ENCODE data around the gene NCOA6.

The NCOA6 gene

DNA sequence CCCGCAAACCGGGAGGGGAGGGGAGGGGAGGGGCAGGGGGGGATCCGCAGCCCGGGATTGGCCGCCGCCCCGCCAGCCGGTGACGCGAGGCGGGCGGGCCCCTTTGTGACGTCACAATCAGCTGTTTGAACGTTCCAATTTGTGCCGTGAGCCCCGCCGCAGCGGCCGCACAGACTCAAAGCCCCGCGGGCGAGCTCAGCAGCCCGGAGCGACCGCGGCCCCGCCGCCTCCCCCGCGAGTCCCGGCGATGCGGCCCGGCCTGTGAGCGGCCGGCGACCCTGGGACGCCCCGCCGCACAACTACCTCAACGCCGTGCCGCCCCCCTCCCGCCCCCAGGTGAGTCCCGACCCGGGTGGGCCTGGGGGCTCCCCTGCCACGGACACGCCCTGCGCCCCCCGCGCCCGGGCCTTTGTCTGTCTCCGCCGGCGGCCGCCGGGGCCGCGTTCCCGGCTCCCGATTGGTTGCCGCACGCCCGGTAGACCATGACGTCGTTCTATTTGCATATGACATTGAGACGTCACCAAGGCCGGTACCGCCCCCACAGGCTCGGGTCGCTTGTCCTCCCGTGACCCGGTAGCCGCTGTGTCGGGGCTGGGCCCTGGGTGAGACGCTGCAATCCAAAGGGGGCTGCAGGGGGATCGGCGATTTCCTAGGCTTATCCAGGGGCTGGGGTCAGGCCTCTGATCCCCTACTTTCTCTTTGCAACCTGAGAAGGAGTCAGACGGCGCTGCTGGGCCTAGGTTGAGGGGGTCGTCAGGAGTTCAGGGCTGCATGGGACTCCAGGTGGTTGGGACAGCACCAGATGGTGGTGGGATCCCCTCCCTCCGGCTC lies 121.1 kb downstream of the NCOA6 start, which contains the start of gene TP53INP2:
Gene TP53INP2, plus strand, starts transcription at position 168 of the 831 bp plus-strand sequence. CDS start 4,396 bp downstream, outside the sequence.
- peak; percentile 95 to 98 (median 97) for DNase-seq

- DNase-seq: peak; percentile 19 to 37 (median 31)
Observed at GRCh38 chr20:34703424-34704176, 121.9 kb downstream of the NCOA6 start.

DNA sequence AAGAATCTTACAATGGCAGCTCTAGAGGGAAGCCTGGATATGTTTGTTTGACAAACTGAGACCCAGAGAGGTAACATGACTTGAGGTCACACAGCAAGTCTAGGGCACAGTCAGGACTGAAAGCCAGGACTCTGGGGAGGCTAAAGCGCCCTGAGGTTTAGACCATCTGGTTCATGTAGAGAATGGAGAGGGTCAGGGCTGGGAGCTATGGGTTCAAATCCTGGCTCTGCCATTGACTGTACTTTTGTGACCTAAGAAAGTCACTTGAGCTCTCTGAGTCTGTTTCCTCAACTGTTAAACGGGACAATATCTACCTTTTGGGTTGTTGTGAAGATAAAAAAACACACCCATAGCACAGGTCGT lies 122.4 kb downstream of the NCOA6 start:
- no peak for DNase-seq

GRCh38 chr20:34701405-34702085 lies 123.9 kb downstream of the NCOA6 start:
- DNase-seq: no peak

DNA sequence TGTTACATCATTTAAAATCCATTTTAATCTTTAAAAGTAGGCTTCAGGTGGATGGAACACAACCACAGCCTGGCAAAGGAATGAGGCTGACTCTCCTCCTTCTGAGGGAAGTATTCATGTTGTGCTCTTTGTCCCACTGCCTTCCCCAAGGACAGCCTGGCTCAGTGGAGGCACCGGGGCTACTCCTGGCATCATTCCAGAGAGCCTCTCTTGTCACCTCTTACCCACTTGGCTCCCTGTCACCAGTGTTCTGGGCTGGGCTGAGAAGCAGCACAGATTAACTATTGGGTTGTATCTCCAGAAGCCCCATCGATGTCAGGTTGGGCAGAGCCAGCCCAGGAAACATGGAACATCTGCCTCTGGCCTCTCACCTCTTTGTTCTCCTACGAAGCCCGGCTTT lies 132.0 kb downstream of the NCOA6 start:
- no peak for DNase-seq

- no peak for DNase-seq
Observed at GRCh38 chr20:34691838-34692237, 133.6 kb downstream of the NCOA6 start.

GRCh38 chr20:34689486-34689885 lies 136.0 kb downstream of the NCOA6 start:
- peak; percentile 23 to 68 (median 56) for DNase-seq

GRCh38 chr20:34683667-34684066 lies 141.8 kb downstream of the NCOA6 start:
- DNase-seq: no peak

DNA sequence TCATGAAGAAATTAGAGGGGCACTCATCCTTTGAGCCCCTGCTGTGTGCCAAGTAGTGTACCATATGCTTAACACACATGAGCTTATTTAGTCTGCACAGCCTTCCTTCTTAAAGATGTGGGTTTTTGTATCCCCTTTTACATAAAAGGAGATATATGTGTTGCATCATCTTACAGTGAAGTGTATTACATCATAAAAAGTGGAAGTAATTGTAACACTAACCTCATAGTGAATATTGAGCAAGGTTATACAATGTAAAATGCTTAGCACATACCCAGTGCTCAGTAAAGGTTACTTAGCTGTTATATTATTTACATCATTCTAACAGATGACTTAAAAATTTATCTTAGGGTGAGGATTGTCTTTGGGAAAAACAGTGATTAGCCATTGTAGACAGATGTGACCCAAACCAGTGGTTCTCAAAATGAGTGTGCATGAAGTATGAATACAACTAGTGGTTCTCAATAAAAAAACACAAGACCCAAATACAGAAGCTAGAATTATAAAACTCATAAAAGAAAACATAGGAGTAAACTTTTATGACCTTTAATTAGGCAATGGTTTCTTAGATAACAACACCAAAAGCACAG lies 144.8 kb downstream of the NCOA6 start:
- DNase-seq: peak; percentile 6 to 88 (median 58)

GRCh38 chr20:34676642-34677373 lies 148.6 kb downstream of the NCOA6 start, which contains the start of gene PIGU:
PIGU (minus strand) TSS chr20:34677092; CDS start chr20:34677085, 7 bp downstream.
- DNase-seq: peak; percentile 96 to 98 (median 98)

GRCh38 chr20:34675993-34676641 lies 149.3 kb downstream of the NCOA6 start:
- peak in 2 of 4 experiments; percentile 17 to 22 for DNase-seq

- DNase-seq: no peak
Observed at GRCh38 chr20:34675561-34675960, 149.9 kb downstream of the NCOA6 start.

DNA sequence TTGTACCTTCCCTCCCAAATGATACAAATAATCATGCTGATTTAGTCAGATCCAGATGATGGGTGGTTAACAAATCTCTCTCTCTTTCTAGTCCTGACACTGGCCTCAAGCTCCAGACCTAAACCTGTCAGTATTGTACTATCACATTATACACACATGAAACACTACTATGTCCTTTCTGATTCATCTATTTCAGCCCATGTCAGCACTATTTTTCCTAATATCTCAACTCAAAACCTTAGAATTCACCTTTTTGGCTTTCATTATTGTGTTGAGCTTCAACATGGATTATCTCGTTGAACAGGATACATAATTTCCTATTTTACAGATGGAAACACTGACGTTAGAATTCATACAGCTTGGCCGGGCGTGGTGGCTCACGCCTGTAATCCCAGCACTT lies 152.0 kb downstream of the NCOA6 start:
- no peak for DNase-seq

DNA sequence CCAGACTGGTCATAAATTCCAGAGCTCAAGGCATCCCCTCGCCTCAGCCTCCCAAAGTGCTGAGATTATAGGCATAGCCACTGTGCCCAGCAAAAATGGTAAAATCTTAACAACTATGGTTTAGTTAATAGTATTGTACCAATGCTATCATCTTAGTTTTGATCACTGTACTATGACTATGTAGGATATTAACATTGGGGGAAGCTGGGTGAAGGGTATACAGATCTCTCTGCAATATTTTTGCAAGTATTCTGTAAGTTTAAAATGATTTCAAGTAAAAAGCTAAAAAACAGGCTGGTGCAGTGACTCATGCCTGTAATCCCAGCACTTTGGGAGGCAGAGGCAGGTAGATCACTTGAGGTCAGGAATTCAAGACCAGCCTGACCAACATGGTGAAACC lies 156.4 kb downstream of the NCOA6 start:
- no peak for DNase-seq
